ACC112 (cell line): ENCODE measurements around the gene ARL4C.

ENCODE experiments used
- H2AFZ ChIP-seq: fragments of 200-600 bp; sonication (generic); one replicate; pipeline ENCODE4 v1.6.0; 2017; ENCODE audit warnings: antibody characterized with exemption, low read length; ENCODE audit not compliant: unreplicated experiment
- H3K27ac ChIP-seq: fragments of 200-600 bp; sonication (generic); 2 replicates; pipeline ENCODE4 v1.5.1; 2014; ENCODE audit warnings: low read depth, mild to moderate bottlenecking, antibody characterized with exemption, low read length, moderate library complexity
- H3K27me3 ChIP-seq: fragments of 200-600 bp; sonication (generic); 2 replicates; pipeline ENCODE4 v1.6.1; 2014; ENCODE audit warnings: mild to moderate bottlenecking, antibody characterized with exemption, low read length, moderate library complexity, mixed read lengths; ENCODE audit not compliant: insufficient read depth
- H3K36me3 ChIP-seq: fragments of 200-600 bp; sonication (generic); 2 replicates; pipeline ENCODE4 v1.6.1; 2016; ENCODE audit warnings: mild to moderate bottlenecking, antibody characterized with exemption, low read length, moderate library complexity, mixed read lengths; ENCODE audit not compliant: insufficient read depth
- H3K4me1 ChIP-seq: fragments of 200-600 bp; sonication (generic); one replicate; pipeline ENCODE4 v1.6.1; 2016; ENCODE audit warnings: low read length, mixed read lengths; ENCODE audit not compliant: insufficient read depth, unreplicated experiment, control insufficient read depth
- H3K4me3 ChIP-seq: fragments of 200-600 bp; sonication (generic); 2 replicates; pipeline ENCODE4 v1.5.1; 2014; ENCODE audit warnings: mild to moderate bottlenecking, low read depth, low read length
- H3K79me2 ChIP-seq: fragments of 200-600 bp; sonication (generic); one replicate; pipeline ENCODE4 v1.6.0; 2016; ENCODE audit warnings: low read length; ENCODE audit not compliant: control insufficient read depth, unreplicated experiment, insufficient read depth

The ARL4C gene

GRCh38 chr2:234488913-234489451 is 7.9 kb downstream of the ARL4C start:
- no peak overlapping the region for H2AFZ ChIP-seq
- no peak overlapping the region for H3K4me3 ChIP-seq
- no peaks in the 10 kb centered on the region for H3K79me2 ChIP-seq
- H3K4me1 ChIP-seq: no peaks in the 10 kb centered on the region
- H3K27me3 ChIP-seq: peaks cover 73% of the 10 kb centered on the region
- H3K27ac ChIP-seq: no peak overlapping the region
- H3K36me3 ChIP-seq: no peaks in the 10 kb centered on the region

- no peak overlapping the region for H2AFZ ChIP-seq
- H3K4me1 ChIP-seq: no peaks in the 10 kb centered on the region
- no peaks in the 10 kb centered on the region for H3K36me3 ChIP-seq
- no peaks in the 10 kb centered on the region for H3K79me2 ChIP-seq
- no peak overlapping the region for H3K4me3 ChIP-seq
- H3K27ac ChIP-seq: no peak overlapping the region
- H3K27me3 ChIP-seq: peaks cover 75% of the 10 kb centered on the region
Observed at GRCh38 chr2:234488486-234488885, 8.4 kb downstream of the ARL4C start.

GRCh38 chr2:234487356-234487755 is 9.5 kb downstream of the ARL4C start:
- H3K4me3 ChIP-seq: no peak overlapping the region
- H3K27me3 ChIP-seq: peaks cover 72% of the 10 kb centered on the region
- H3K4me1 ChIP-seq: no peaks in the 10 kb centered on the region
- no peak overlapping the region for H2AFZ ChIP-seq
- no peaks in the 10 kb centered on the region for H3K36me3 ChIP-seq
- H3K79me2 ChIP-seq: no peaks in the 10 kb centered on the region
- no peak overlapping the region for H3K27ac ChIP-seq

GRCh38 chr2:234483568-234484251 is 13.2 kb downstream of the ARL4C start:
- Histone ChIP-seq H2AFZ (no peak overlapping the region), H3K4me1 (no peaks in the 10 kb centered on the region), H3K4me3 (no peak overlapping the region), H3K79me2 (no peaks in the 10 kb centered on the region), H3K27ac (no peak overlapping the region), H3K36me3 (no peaks in the 10 kb centered on the region), H3K27me3 (peaks cover 46% of the 10 kb centered on the region)

- H3K4me1 ChIP-seq: no peaks in the 10 kb centered on the region
- no peaks in the 10 kb centered on the region for H3K79me2 ChIP-seq
- no peak overlapping the region for H3K27ac ChIP-seq
- peaks cover 27% of the 10 kb centered on the region for H3K27me3 ChIP-seq
- H2AFZ ChIP-seq: no peak overlapping the region
- no peaks in the 10 kb centered on the region for H3K36me3 ChIP-seq
- H3K4me3 ChIP-seq: no peak overlapping the region
Observed at GRCh38 chr2:234481301-234481700, 15.6 kb downstream of the ARL4C start.

GRCh38 chr2:234480337-234480736 is 16.5 kb downstream of the ARL4C start:
- Histone ChIP-seq H3K27ac (no peak overlapping the region), H3K4me1 (no peaks in the 10 kb centered on the region), H2AFZ (no peak overlapping the region), H3K36me3 (no peaks in the 10 kb centered on the region), H3K4me3 (no peak overlapping the region), H3K27me3 (peaks cover 19% of the 10 kb centered on the region), H3K79me2 (no peaks in the 10 kb centered on the region)

- H3K79me2 ChIP-seq: no peaks in the 10 kb centered on the region
- H3K4me1 ChIP-seq: no peaks in the 10 kb centered on the region
- H3K36me3 ChIP-seq: no peaks in the 10 kb centered on the region
- no peak overlapping the region for H3K27ac ChIP-seq
- peaks cover 11% of the 10 kb centered on the region for H3K27me3 ChIP-seq
- no peak overlapping the region for H3K4me3 ChIP-seq
- H2AFZ ChIP-seq: no peak overlapping the region
Observed at GRCh38 chr2:234479465-234479864, 17.4 kb downstream of the ARL4C start.

- no peaks in the 10 kb centered on the region for H3K79me2 ChIP-seq
- H3K27ac ChIP-seq: no peak overlapping the region
- no peaks in the 10 kb centered on the region for H3K36me3 ChIP-seq
- H3K4me3 ChIP-seq: no peak overlapping the region
- H2AFZ ChIP-seq: no peak overlapping the region
- H3K4me1 ChIP-seq: no peaks in the 10 kb centered on the region
- H3K27me3 ChIP-seq: peaks cover 5% of the 10 kb centered on the region
Observed at GRCh38 chr2:234478121-234478858, 18.6 kb downstream of the ARL4C start.

- H3K27me3 ChIP-seq: peaks cover 10% of the 10 kb centered on the region
- no peaks in the 10 kb centered on the region for H3K4me1 ChIP-seq
- no peak overlapping the region for H2AFZ ChIP-seq
- no peaks in the 10 kb centered on the region for H3K36me3 ChIP-seq
- no peak overlapping the region for H3K4me3 ChIP-seq
- no peaks in the 10 kb centered on the region for H3K79me2 ChIP-seq
- H3K27ac ChIP-seq: no peak overlapping the region
Observed at GRCh38 chr2:234476766-234477165, 20.1 kb downstream of the ARL4C start.

GRCh38 chr2:234474654-234475053 is 22.2 kb downstream of the ARL4C start:
- Histone ChIP-seq H3K36me3 (no peaks in the 10 kb centered on the region), H3K79me2 (no peaks in the 10 kb centered on the region), H3K4me3 (no peak overlapping the region), H3K27ac (no peak overlapping the region), H3K4me1 (no peaks in the 10 kb centered on the region), H3K27me3 (peaks cover 17% of the 10 kb centered on the region), H2AFZ (no peak overlapping the region)

GRCh38 chr2:234472155-234472554 is 24.7 kb downstream of the ARL4C start:
- Histone ChIP-seq H2AFZ (no peak overlapping the region), H3K4me3 (no peak overlapping the region), H3K79me2 (no peaks in the 10 kb centered on the region), H3K27ac (no peak overlapping the region), H3K4me1 (no peaks in the 10 kb centered on the region), H3K27me3 (peaks cover 16% of the 10 kb centered on the region), H3K36me3 (no peaks in the 10 kb centered on the region)
